HG03175 (cell line): ENCODE results near the gene CLPSL1.

Experiments used
- ATAC-seq: cut with Tn5 transposase; IDR thresholded peaks from one replicate; pipeline ENCODE4 v1.9.1; 2021; ENCODE audit warnings: mild to moderate bottlenecking, moderate library complexity; ENCODE audit not compliant: unreplicated experiment

CLPSL1 gene

DNA sequence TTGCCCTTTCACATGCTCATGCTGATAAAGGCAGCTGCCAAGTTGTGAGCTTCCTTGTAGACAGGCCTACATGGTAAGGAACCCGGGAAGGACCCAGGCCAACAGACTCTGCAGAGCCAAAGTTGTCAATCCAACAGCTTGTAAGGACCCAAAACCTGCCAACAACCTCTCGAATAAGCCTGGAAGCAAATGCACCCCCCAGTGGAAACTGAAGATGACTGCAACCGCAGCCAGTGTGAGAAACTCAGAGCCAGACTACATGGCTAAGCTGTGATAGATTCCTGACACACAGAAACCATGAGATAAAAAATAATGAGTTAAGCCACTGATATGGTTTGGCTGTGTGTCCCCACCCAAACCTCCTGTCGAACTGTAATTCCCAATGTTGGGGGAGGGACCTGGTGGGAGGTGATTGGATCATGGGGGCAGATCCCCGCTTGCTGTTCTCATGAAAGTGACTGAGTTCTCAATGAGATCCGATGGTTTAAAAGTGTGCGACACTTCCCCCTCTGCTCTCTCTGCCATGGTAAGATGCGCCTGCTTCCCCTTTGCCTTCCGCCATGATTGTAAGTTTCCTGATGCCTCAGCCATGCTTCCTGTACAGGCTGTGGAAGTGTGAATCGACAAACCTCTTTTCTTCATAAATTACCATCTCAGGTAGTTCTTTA, 23.2 kb upstream of the CLPSL1 start:
- ATAC-seq: no peak

DNA sequence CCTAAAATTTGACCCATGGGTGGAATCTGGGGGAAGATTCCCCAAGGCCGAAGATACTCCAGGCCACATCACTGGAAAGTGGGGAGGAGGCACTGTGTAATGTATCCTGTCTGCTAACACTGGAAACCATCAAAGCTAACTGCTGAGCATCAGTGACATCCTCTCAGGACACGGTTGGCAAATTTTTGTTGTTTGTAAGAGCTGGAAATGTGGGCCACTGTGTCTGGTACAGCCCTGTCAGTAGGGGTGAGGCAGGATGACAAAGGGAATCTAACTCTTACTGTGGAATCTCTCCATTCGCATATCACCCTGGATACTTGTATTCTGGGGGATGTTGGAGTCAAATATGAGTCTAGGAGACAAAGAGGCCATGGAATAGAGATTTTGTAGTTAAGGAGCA, 21.4 kb upstream of the CLPSL1 start:
- no peak for ATAC-seq

DNA sequence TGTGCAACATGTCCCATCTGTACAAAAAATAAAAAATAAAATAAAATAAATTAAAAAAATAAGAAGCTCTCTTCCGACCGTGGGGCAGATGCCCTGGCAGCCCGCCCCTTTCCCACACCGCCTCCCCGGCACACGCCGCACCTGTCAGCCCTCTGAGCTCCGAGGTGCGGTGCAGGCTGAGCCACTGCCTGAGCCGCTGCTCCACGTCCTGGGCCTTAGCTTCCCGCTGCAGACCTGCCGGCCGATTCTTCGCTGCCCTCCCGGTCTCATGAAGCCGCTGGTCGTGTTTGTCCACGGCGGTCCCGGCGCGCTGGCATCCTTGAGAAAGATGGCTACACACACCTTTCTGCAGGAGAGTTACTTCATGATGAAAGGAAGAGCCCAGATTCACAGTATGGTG, 15.1 kb upstream of the CLPSL1 start:
- no peak for ATAC-seq

DNA sequence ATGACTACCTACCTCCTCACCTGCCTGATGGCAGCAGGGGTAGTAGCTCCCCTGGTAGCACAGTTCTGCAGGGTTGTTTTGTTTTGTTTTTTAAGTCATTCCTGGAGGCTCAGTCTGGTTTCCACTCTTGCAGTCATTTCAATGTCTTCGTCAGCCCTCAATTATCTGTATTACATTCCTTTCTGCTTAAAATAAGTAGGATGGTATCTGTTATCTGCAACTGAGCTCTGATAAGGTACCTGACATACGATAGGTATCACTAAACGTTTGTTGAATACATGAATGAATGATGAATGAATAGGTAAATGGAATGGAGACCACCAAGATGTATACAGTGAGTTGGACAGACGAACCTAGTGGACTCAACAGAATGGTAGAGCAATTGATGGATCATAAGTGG, 11.6 kb upstream of the CLPSL1 start:
- no peak for ATAC-seq

DNA sequence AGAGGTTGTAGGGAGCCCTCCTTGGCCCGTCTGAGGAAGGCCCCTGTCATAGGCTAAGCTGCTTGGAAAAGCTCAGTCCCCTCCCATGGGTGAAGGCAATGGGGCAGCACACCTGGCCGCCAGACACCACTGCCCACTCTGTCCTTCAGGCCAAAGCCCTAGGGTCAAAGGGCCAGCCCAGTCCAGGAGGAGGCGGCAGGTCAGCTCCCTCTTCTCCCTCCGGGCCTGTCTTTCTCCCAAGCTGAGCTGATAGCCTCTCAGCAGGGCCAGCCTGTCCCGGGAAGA, 9.5 kb upstream of the CLPSL1 start:
- ATAC-seq: no peak

DNA sequence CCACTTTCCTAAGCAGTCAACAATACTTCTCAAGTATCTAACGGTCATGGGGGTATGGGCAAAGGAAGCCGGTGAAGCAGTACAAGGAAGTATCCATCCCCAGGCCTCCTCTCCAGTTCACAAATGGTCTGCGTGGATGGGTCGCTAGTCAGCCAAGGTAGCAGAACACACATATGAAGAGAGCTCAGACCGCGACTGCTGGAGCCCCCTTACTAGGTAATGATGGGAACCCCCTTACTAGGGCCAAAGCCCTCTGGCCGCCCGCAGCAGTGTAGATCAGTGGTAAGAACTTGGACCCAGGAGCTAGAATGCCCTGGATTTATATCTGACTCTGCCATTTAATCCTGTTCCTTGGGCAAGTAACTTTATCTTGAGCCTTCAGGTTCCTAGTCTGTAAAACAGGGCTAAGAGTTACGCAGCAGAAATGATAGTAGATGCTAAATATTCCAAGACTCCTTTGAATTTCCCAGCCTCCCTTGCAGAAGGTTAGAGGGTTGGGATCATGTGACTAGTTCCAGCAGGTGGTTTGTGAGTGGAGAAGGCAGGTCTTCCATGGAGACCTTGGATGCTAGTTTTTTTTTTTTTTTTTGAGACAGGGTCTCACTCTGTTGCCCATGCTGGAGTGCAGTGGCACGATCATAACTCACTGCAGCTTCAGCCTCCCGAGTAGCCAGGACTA, 6.6 kb upstream of the CLPSL1 start:
- ATAC-seq: no peak

DNA sequence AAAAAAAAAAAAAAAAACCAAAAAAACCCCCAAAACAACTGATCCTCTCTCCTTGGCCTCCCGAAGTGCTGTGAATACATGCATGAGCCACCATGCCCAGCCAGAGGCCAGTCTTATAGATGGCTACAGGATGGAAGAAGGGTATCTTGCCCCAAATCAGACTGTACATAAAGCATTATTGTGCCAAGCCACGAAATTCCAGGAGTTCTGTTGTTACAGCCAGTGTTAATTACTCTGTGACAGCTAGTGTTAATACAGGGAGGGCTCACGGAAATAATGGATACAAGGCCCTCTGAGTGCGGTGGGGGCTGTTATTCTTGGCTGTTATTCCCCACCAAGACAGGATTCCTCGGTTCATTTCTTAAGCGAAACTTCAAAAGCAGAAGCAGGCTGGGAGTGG, 5.8 kb upstream of the CLPSL1 start:
- no peak for ATAC-seq

DNA sequence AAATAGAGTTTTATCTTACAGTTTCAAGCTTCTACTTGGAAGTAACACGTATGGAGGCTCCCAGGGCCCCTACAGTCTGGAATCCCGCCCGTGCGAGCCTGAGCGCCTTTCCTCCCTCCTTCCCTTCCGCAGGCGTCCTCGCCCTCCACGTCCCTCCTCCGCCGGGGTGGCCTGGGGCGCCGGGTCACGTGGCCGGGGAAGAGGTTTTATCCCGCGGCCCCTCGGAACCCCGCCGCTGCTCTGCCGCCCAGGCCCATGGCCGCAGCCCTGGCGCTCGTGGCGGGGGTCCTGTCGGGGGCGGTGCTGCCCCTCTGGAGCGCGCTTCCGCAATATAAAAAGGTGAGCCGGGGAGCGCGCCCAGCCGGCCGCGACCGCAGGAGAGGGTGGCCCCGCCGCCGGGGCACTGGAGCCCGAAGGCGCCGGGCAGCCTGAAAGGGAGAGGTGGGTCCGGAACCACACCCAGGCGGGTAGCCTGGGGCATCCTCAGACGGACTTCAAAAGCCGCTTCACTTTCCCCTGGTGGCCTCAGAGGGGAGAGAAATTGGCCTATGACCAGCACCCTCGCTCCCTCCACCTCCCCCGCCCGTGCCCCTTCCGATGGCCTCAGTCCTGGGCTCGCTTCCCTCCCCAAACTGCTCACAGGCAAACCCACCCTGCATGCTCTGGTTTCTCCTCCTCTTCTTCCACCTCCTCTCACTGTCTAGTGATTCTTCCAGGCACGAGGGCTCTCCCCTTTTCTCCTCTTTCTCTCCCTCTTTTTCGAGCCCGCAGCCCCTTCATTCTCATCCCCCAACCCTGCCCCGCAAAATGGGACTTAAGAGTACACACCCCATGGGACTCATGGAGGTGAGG, 4.2 kb upstream of the CLPSL1 start, which contains the start of gene CLPSL2:
Gene CLPSL2 (plus strand): TSS at position 235 of the 852 bp plus-strand sequence. CDS start 21 bp downstream, at position 256.
- no peak for ATAC-seq

DNA sequence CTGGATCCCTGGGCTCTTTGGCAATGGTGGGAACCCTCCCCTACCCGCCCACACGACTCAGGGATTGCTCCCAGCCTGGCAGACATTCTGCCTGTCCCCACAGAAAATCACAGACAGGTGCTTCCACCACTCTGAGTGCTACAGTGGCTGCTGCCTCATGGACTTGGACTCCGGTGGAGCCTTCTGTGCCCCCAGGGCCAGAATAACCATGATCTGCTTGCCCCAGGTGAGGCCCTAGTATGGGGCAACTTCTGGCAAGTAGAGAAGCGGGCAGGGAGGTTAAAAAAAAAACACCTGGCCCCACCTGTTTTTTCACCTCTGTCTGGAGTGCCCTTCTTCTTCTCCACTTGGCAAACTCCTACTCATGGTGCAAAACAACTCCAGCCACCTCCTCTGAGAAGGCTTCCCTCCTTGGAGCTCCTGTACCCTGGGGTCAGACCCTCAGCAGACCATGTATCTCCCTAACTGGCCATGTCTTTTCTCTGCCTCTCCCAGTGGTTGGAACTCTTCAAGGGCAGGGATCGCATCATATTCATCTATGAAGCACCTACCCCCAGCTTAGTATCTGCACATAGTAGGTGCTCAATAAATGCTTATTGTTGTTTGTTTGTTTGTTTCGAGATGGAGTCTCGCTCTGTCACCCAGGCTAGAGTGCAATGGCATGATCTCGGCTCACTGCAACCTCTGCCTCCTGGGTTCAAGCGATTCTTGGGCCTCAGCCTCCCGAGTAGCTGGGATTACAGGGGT, 3.3 kb upstream of the CLPSL1 start:
- no peak for ATAC-seq

DNA sequence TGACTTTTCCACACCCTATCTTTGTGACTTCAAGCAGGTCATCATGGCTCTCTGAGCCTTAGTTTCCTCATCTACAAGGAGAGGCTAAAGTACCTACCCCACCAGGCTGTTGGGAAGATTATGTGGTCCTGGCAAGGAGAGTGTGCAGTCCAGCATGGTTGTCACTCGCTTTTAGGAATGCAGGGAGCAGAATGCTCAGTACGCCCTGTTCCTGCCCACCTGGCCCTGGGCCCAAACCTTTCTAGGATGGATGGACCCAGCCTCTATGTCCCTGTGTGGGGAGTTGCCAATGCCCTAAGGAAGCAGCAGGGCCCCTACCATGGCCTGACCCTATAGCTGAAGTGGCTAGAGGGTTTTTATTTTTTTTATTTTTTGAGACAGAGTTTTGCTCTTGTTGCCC, 2.4 kb upstream of the CLPSL1 start:
- ATAC-seq: no peak

DNA sequence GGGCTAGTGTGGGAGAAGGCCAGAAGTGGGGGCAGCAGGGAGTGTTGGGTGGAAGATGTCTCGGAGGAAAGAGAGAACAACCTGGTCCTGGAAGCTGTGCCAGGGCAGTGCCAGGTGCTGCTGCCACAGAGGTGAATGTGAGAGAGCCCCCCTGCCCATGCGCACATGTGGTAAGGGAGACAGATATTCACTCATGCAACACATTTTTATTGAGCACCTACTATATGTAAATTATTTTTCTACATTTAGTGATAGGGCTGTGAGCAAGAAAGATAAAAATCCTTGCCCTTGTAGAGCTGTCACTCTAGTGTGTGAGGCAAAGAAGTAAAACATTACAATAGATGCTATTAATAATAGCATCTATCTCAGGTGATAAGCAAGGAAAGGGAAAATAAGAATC, 471 bp downstream of the CLPSL1 start:
- ATAC-seq: no peak

DNA sequence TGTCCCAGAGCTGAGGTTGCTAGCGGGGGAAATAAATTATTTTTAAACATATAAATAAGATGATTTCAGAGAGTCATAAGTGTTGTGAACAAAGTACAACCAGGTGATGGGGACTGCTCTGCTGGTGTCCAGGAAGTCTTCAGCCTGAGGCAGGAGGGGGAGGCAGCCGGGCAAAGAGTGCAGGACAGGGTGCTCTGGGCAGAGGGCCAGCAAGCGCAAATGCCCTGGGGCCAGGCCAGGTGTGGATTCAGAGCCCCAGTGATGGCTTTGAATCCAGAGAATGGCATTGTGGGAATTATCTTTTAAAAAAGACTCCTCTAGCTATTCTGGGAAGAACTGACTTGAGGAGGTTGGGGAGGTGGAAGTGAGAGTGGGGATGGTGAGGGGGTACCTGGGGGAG, 1.6 kb downstream of the CLPSL1 start:
- no peak for ATAC-seq

DNA sequence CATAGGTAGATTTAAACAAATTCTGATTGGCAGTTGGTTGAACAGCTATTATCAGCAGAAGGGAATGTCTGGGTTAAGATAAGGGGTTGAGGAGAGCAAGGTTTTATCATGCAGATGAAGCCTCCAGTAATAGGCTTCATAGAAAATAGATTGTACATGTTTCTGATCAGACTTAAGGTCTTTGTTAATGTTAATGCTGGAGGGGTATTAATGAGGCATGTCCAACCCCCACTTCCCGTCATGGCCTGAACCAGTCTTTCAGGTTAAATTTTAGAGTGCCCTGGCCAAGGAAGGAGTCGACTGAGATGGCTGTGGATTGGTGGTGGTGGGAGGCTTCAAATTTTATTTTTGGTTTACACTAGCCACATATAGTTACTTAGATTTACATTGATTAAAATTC, 3.4 kb downstream of the CLPSL1 start:
- ATAC-seq: no peak

DNA sequence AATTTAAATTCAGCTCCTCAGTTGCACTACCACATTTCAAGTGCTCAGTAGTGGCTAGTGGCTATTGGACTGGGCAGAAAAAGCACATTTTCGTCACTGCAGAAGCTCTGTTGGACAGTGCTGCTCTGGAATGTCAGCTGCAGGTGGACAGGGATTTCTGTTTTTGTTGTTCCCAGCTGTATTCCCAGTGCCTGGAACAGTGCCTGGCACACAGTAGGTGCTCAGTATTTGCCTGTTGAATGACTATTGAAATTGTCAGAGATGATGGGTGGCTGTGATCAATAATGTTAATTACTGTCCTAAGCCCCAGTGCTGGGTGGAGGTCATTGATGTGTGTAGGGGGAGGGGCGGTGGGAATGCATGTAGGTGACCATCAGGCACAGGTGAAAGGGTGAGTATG, 5.5 kb downstream of the CLPSL1 start:
- ATAC-seq: no peak

DNA sequence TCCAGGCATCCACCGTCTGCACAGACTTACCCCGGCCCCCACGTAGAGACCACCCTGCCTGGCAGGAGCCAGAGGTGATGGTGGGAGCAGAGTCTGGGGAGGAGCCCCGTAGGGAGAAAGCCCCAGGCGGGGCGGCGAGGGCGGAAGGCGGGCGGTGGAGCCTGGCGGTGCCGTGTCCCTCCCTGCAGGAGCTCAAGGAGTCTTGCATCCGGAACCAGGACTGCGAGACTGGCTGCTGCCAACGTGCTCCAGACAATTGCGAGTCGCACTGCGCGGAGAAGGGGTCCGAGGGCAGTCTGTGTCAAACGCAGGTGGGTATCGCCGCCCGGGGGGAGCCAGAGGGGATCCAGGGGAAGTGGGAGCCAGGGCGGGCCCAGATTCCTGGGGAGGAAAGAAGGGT, 6.0 kb downstream of the CLPSL1 start:
- ATAC-seq: no peak

DNA sequence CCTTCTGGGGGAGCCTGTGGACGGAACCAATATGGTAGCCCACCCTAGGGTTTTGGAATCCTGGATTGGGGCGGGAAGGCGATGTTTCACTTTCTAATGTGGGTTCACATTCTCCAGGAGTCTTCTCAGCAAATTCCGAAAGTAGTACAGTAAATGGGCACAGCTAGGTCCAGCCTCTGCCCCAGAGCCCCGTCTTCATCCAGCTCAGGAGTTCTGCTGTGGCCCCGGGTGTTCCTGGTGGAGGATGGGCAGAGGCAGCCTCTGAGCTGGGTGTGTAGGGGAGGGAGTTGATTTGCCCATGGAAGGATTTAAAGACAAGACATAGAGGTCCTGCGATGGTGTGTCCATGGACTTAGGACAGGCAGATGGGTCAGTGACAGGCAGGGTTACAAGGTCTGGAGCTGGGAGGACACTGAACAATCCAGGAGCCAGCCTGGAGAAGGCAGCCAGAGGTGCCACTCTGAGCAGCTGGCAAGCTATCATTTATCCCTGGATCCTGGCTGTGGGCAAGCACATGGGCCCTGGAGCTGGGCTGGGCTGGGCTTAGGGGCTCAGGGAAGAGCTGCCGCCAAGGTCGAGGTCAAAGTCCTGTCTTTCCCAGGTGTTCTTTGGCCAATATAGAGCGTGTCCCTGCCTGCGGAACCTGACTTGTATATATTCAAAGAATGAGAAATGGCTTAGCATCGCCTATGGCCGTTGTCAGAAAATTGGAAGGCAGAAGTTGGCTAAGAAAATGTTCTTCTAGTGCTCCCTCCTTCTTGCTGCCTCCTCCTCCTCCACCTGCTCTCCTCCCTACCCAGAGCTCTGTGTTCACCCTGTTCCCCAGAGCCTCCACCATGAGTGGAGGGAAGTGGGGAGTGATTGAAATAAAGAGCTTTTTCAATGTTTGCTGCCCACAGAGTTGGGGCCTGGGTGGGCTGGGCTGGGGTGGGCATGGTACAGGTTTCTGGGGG, 6.7 kb downstream of the CLPSL1 start:
- no peak for ATAC-seq

DNA sequence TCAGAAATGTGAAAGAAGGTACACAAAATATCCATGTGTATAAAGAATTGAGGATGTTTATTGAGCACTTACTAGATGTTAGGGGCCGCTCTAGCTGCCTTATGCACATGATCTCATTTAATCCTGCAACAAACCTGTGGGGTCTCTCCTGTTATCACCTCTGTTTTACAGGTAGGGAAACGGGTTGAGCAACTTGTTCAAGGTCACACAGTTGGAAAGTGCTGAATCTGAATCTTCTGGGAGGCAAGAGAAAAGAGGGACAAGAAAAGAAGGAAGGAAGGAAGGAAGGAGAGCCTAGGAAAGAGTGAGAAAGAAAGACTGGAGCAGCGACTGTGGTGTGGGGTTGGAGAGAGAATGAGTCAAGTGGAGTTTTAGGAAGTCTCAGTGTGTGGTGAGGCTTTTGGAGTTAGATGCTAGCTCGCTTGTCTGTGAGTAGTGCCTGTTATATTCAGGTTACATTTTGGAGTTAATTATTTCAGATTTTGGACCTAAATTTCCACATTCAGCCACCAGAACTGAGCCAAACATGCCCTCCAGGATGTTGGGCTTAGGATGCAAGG, 7.7 kb downstream of the CLPSL1 start:
- ATAC-seq: no peak

DNA sequence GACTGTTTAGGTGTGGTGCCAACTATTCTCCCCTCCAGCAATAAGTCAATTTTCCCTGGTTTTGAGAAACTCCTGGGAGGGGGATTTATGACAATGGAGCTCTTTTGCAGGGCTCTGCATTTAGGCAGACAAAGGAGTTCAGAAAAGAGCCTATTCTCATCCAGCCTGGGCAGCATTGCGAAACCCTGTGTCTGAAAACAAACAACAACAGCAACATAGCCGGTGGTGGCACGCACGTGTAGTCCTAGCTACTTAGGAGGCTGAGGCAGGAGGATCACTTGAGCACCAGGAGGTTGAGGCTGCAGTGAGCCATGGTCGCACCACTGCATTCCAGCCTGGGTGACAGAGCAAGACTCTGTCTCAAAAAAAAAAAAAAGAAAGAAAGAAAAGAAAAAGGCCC, 9.9 kb downstream of the CLPSL1 start:
- no peak for ATAC-seq

DNA sequence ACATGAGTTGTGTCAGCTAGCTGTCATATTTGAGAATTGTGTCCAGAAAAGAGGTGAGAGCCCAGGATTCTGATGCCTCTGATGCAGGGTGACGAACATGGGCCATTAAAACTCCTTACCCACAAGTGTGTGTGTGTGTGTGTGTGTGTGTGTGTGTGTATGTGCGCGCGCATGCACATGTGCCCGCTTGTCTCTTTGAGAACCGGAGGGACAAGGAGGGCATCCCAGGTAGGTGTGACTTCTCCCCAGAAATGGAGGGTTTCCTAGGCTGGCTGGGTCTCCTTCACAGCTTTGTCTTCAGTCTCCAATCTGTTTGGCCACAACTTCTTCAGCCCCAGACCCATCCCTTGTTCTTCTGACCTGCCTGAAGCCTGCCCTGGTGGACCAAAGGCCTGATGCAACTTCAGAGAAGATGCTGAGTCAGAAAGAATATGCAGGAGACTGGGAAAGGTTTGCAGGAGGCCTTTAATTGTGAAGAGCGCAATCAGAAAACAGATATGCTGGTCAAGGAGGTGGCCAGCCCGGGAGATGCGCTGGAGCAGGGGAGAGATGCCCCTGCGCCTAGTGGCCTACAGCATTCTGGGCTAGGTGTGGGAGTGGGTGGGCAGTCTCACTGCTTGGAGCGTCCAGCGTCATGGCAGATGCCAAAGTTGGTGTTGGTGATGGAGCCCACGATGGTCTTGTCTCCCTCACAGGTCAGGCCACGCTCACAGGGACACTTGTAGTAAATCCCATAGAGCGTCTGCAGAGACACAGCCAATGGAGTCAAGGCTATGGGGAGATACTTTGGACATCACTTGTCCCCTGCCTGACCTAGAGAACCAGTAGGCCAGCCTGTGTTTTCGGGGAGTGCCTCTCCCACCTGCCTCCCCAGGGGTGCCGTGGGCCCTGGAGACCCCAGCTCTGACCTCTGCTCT, 14.0 kb downstream of the CLPSL1 start:
- no peak for ATAC-seq
